K562 (cell line): ENCODE results near the gene PDIA3. TPM values are rescaled to one million over a fixed set of nuclear protein-coding genes. Genes with fewer than 3 reads are reported as not detected.

Experiments
- CAMTA2 ChIP-seq: fragments of 250-450 bp; sonication (Bioruptor Pico); conservative IDR thresholded peaks from 2 replicates; pipeline ENCODE4 v1.5.1; 2022
- JUNB ChIP-seq: fragments of 450-650 bp; formaldehyde crosslinking; conservative IDR thresholded peaks from 2 replicates; pipeline ENCODE4 v1.4.0; 2020; ENCODE audit warnings: mild to moderate bottlenecking
- PHF20 ChIP-seq: fragments of 450-650 bp; IDR thresholded peaks from 2 replicates; pipeline ENCODE4 v1.6.1; 2018; ENCODE audit not compliant: partially characterized antibody
- PML ChIP-seq: IDR thresholded peaks from 2 replicates; pipeline ENCODE4 v1.6.1; 2012; ENCODE audit warnings: low read length, inconsistent platforms
- SMARCA4 ChIP-seq: fragments of 450-650 bp; IDR thresholded peaks from 2 replicates; pipeline ENCODE4 v1.6.1; 2016
- TEAD1 ChIP-seq, 2 experiments: fragments of 450-650 bp in 1 of 2; sonication (generic) in 1 of 2; formaldehyde crosslinking; IDR thresholded peaks; 2 replicates each; pipeline versions ENCODE4 v1.4.0 to v1.8.0; 2020 to 2022; ENCODE audit warnings: mild to moderate bottlenecking in 2 of 2, missing genetic modification reagents in 1 of 2
- ZBTB33 ChIP-seq: sonication (generic); formaldehyde crosslinking; IDR thresholded peaks from 2 replicates; pipeline ENCODE4 v1.8.1; 2023; ENCODE audit warnings: mild to moderate bottlenecking, missing genetic modification reagents
- ZFP91 ChIP-seq: sonication (generic); formaldehyde crosslinking; IDR thresholded peaks from 2 replicates; pipeline ENCODE4 v1.8.0; 2022; ENCODE audit warnings: mild to moderate bottlenecking, missing genetic modification reagents
- ZNF134 ChIP-seq: fragments of 250-450 bp; sonication (Bioruptor Pico); conservative IDR thresholded peaks from 2 replicates; pipeline ENCODE4 v1.4.0; 2020
- ZNF318 ChIP-seq, 2 experiments: fragments of 450-650 bp; IDR thresholded peaks; 2 replicates each; pipeline ENCODE4 v1.6.1; 2016; ENCODE audit warnings: mild to moderate bottlenecking in 2 of 2, borderline replicate concordance in 1 of 2, low read depth in 1 of 2, moderate library complexity in 1 of 2
- ZZZ3 ChIP-seq: fragments of 450-650 bp; IDR thresholded peaks from 2 replicates; pipeline ENCODE4 v1.6.1; 2016; ENCODE audit warnings: antibody characterized with exemption, mild to moderate bottlenecking, moderate library complexity
- polyA plus RNA-seq, 8 experiments: library from polyadenylated mRNA; depleted of rRNA in 4 of 8; stranded (reverse) in 5 of 8; unstranded in 3 of 8; fragments of >200 nt; fragmentation: Nextera tagmentation in 2 of 8; fragmentation: Illumina TruSeq in 1 of 8; extraction: Ambion mirVana in 2 of 8; extraction: Trizol in 1 of 8; gene quantifications; 2 replicates each; pipeline versions ENCODE4 v1.2.1 to v1.2.3, GENCODE V29; 2011 to 2014; ENCODE audit warnings: inconsistent platforms in 1 of 8, missing spikeins in 1 of 8
- total RNA-seq, 7 experiments: library from RNA; depleted of rRNA in 6 of 7; stranded (reverse); fragments of >200 nt in 6 of 7; fragmentation: Illumina TruSeq in 2 of 7; extraction: Trizol in 2 of 7; gene quantifications; 2 replicates each; pipeline versions ENCODE4 v1.2.1 to v1.2.3, GENCODE V29; 2011 to 2021; ENCODE audit warnings: low replicate concordance in 1 of 7
- TF ChIP-seq, protein P1 (sequence below): fragments of 450-650 bp; conservative IDR thresholded peaks from 2 replicates; pipeline ENCODE4 v1.6.1; 2016; ENCODE audit warnings: missing genetic modification characterization, low read depth, mild to moderate bottlenecking, control low read depth, missing compliant biosample characterization
- TF ChIP-seq, protein P2 (sequence below): sonication (generic); formaldehyde crosslinking; IDR thresholded peaks from 2 replicates; pipeline ENCODE4 v1.5.0; 2020; ENCODE audit warnings: missing genetic modification reagents

The PDIA3 gene
- total and polyA plus RNA-seq, 9 of the 15 experiments (the other 6 are each of a cell fraction or from before 2014, with no cell fraction given), result 13.5 to 386 (median 149) TPM

DNA sequence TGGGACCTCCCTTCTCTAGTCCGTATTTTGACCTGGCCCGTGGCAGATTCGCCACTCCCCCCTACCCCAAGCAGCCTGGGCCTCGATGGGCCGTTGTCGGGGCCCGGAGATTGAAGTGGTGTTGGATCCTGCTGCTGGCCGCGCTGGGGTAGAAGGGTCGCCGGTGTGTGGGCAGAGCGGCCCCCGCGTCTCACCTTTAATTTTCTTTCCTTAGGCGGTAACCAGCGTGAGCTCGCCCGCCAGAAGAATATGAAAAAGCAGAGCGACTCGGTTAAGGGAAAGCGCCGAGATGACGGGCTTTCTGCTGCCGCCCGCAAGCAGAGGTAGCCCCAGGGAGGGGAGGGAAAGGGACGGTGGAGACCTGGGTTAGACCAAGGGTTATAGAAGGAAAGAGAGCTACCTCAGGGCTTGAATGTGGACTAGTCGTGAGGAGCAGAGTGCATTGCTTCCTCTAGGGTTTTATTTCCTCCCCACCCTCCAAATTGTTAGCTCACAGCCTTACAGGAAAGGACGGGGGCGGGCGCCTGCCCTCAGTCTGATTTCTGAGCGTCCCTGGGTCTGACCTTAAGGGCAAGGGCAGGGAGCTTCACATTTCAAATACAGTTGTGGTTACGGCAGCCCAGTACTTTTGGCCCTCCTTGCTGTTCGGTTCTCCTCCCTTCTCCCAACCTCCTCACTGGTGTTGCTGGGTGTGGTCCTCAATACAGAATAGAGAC is 46.7 kb downstream of the PDIA3 start (continued):
- TF ChIP-seq, protein P1, sequence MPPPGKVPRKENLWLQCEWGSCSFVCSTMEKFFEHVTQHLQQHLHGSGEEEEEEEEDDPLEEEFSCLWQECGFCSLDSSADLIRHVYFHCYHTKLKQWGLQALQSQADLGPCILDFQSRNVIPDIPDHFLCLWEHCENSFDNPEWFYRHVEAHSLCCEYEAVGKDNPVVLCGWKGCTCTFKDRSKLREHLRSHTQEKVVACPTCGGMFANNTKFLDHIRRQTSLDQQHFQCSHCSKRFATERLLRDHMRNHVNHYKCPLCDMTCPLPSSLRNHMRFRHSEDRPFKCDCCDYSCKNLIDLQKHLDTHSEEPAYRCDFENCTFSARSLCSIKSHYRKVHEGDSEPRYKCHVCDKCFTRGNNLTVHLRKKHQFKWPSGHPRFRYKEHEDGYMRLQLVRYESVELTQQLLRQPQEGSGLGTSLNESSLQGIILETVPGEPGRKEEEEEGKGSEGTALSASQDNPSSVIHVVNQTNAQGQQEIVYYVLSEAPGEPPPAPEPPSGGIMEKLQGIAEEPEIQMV, result no peak
- TF ChIP-seq PHF20 (no peak), ZFP91 (no peak), ZNF318 (IDR thresholded peaks at IDR 0.05; ENCODE audit: borderline replicate concordance in 1 of 2, low read depth in 1 of 2) (no peak), ZZZ3 (no peak), SMARCA4 (no peak), TEAD1 (CRISPR knock-in tag; IDR thresholded peaks at IDR 0.05) (peak in 1 of 2 experiments; percentile 21; a peak in 1 of 4 replicates), ZNF134 (CRISPR knock-in tag) (no peak), PML (no peak), JUNB (CRISPR knock-in tag) (no peak), CAMTA2 (CRISPR knock-in tag) (no peak), ZBTB33 (CRISPR knock-in tag) (no peak)
- TF ChIP-seq, protein P2, sequence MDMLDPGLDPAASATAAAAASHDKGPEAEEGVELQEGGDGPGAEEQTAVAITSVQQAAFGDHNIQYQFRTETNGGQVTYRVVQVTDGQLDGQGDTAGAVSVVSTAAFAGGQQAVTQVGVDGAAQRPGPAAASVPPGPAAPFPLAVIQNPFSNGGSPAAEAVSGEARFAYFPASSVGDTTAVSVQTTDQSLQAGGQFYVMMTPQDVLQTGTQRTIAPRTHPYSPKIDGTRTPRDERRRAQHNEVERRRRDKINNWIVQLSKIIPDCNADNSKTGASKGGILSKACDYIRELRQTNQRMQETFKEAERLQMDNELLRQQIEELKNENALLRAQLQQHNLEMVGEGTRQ (CRISPR knock-in tag), result no peak
